ENCODE data around the gene PACSIN3.

Gene PACSIN3

DNA sequence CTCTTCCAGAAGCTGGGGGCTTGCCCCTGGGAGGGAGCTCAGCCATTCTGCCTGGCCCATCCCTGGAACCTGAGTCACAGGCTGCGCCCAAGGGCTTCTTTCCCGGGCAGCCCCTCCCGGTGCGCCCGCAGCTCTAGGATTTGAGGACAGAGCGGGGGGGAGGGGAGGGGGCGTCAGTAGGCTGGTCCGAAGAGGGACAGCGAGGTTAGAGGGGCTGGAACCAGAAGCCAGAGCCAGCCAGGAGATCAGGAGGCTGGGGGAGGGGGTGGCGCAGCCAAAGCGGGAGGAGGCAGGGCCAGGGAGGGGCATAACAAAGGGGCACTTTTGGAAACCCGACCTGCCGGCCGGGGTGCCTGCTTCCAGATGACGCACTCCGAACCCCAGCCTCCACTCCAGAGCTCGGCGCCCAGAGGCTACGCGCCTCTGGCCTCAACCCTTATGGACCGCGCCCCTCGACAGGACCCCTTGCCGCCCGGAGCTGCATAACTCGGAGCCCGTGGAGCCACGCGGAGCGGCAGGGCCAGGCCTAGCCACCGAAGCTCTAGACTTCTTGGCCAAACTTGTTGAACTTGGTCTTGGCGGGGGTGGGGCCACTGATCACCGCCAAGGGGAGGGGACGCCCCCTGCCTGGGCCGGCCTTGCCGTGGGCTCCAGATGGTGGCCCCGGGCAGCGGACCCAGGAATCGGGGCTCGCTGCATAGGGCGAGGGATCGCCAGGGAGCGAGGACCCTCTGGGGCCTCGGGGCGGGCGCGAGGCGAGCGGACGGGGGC, 744 bp downstream of the PACSIN3 start:
- H3K36me3 Mint-ChIP-seq (ENCODE audit: low read depth), result no peaks in the 10 kb centered on the region
- intact Hi-C loops (cut with micrococcal nuclease), result no loop called here
- no peaks in the 10 kb centered on the region for H3K9me3 Mint-ChIP-seq
- peak overlapping the region; percentile 53 for H3K4me3 Mint-ChIP-seq
- H3K27me3 Mint-ChIP-seq, result peaks cover 66% of the 10 kb centered on the region
- H3K4me1 Mint-ChIP-seq (ENCODE audit: low read depth), result peaks cover 28% of the 10 kb centered on the region
- H3K27ac Mint-ChIP-seq, result no peak overlapping the region

DNA sequence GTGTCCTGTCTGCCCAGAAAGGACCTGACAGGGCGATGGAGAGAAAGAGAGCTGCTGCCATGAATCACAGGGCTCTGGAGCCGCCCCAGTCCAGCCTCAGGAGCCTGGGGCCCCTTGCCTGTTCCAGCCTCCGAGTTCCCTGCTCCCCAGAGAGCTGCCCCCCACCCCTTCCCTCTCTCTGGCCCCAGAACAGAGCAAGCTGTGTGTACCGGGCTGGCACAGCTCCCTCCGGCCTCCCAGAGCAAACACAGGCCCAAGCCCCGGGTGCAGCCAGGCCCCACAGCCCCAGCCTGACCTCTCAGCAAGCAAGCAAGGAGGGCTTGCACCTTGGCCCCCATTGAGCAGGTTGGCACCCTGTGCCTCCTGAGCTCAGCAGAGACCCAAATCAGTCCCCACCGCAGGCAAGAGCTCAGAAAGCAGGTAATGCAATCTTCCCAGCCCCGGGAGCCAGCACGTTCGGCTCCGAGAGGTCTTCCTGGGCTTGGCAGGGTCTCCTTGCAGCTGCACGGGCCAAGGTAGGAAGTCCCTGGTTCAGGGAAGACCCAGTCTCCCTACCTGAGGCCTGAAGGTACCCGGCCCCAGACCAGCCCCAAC, 1.4 kb downstream of the PACSIN3 start:
- Mint-ChIP-seq H3K27ac (no peak overlapping the region), H3K4me3 (no peak overlapping the region), H3K27me3 (peaks cover 59% of the 10 kb centered on the region), H3K9me3 (no peaks in the 10 kb centered on the region), H3K36me3 (ENCODE audit: low read depth) (no peaks in the 10 kb centered on the region), H3K4me1 (ENCODE audit: low read depth) (peaks cover 28% of the 10 kb centered on the region)
- intact Hi-C loops (cut with micrococcal nuclease), result no loop called here

DNA sequence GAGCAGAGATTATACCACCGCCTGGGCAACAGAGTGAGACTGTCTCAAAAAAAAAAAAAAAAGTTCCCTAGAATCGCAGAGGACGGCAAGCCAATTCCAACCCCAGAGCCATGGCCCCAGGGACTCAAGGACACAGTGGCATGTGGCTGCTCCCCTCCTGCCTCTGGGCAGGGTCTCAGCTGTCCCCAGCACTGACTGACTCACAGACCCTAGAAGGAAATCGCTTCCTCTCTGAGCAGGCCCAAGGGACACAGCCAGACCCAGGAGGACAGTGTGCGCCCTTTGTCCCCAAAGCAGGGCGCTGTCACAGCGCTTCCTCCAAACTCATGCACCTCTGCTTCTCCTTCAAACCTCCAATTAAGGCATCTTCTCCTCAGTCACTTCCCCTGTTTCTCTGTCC, 2.3 kb downstream of the PACSIN3 start:
- Mint-ChIP-seq H3K27me3 (peaks cover 51% of the 10 kb centered on the region), H3K36me3 (ENCODE audit: low read depth) (no peaks in the 10 kb centered on the region), H3K9me3 (no peaks in the 10 kb centered on the region), H3K4me1 (ENCODE audit: low read depth) (peaks cover 28% of the 10 kb centered on the region), H3K27ac (no peak overlapping the region), H3K4me3 (no peak overlapping the region)
- intact Hi-C loops (cut with micrococcal nuclease), result no loop called here

DNA sequence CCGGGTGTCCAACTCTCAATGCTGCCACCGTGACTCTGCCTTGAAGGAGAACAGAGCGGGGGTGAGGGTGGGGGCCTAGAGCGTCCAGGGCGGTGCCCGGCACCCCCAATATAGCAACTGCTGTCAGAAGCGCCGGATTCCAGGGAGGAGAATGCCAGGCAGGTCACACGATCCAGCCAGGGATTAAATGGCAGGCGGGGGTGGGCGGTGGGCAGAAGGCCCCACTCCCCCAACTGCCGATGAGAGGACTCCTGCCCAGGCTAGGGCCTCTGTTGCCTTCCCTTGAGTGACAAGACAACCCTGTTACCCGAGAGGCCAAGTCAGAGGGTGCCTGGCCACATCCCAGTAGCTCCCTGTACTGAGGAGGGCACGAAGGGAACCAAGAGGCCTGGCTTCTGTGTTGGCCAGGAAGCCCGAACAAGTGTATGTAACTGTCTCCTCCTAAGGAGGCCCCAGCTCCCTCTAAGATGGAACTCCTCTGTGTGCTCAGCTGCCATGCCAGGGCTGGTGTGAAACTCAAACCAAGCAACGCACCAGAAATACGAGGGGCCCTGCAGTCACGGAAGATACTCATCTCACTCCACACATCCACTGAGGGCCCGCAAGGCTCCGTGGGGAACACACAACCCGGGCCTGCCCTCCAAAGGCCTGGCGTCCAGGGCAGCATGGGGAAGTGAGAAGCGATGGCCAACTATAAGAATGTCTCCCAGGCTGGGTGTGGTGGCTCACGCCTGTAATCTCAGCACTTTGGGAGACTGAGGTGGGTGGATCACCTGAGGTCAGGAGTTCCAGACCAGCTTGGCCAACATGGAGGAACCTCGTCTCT, 3.0 kb downstream of the PACSIN3 start:
- peaks cover 30% of the 10 kb centered on the region for H3K4me1 Mint-ChIP-seq (ENCODE audit: low read depth)
- peaks cover 44% of the 10 kb centered on the region for H3K27me3 Mint-ChIP-seq
- no peaks in the 10 kb centered on the region for H3K36me3 Mint-ChIP-seq (ENCODE audit: low read depth)
- no peaks in the 10 kb centered on the region for H3K9me3 Mint-ChIP-seq
- H3K27ac Mint-ChIP-seq, result no peak overlapping the region
- H3K4me3 Mint-ChIP-seq, result no peak overlapping the region
- intact Hi-C loops (cut with micrococcal nuclease), result no loop called here

DNA sequence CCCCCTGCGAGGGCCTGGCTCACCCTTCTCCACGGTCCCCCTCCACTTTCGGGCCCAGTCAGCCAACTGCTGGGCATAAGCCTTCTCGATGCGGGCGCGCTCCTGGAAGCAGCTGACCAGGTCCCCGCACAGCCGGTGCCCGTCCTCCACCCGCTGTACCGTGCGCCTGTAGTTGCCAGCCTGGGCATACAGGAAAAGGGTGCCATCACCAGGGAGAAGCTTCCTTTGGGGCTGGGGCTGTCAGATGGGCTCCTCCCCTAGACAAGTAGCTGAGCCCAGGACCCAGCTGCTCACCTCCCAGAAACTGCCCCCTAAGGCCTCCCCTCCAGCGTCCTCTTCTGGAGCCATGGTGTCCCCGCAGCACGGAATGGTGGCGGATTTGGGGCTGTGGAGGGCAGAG, 3.9 kb downstream of the PACSIN3 start:
- Mint-ChIP-seq H3K4me1 (ENCODE audit: low read depth) (peaks cover 34% of the 10 kb centered on the region), H3K36me3 (ENCODE audit: low read depth) (no peaks in the 10 kb centered on the region), H3K27ac (no peak overlapping the region), H3K9me3 (no peaks in the 10 kb centered on the region), H3K4me3 (no peak overlapping the region), H3K27me3 (peaks cover 35% of the 10 kb centered on the region)
- intact Hi-C loops (cut with micrococcal nuclease), result no loop called here

DNA sequence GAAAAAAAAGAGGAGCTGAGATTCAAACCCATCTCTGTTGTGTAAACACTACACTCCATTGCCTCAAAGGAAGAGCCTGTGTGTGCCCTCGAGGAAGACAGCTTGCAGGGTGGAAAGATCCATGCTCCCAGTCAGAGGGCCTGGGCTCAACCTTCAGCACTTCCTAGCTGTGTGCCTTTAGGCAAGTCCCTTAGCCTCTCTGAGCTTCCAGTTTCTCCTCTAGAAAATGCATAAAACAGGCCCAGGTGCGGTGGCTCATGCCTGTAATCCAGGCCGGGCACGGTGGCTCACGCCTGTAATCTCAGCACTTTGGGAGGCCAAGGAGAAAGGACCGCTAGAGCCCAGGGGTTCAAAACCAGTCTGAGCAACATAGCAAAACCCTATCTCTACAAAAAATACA, 5.0 kb downstream of the PACSIN3 start:
- H3K4me1 Mint-ChIP-seq (ENCODE audit: low read depth), result peaks cover 28% of the 10 kb centered on the region
- peaks cover 6% of the 10 kb centered on the region for H3K36me3 Mint-ChIP-seq (ENCODE audit: low read depth)
- H3K27ac Mint-ChIP-seq, result no peak overlapping the region
- H3K27me3 Mint-ChIP-seq, result peaks cover 25% of the 10 kb centered on the region
- H3K9me3 Mint-ChIP-seq, result no peaks in the 10 kb centered on the region
- no peak overlapping the region for H3K4me3 Mint-ChIP-seq
- intact Hi-C loops (cut with micrococcal nuclease), result no loop called here

DNA sequence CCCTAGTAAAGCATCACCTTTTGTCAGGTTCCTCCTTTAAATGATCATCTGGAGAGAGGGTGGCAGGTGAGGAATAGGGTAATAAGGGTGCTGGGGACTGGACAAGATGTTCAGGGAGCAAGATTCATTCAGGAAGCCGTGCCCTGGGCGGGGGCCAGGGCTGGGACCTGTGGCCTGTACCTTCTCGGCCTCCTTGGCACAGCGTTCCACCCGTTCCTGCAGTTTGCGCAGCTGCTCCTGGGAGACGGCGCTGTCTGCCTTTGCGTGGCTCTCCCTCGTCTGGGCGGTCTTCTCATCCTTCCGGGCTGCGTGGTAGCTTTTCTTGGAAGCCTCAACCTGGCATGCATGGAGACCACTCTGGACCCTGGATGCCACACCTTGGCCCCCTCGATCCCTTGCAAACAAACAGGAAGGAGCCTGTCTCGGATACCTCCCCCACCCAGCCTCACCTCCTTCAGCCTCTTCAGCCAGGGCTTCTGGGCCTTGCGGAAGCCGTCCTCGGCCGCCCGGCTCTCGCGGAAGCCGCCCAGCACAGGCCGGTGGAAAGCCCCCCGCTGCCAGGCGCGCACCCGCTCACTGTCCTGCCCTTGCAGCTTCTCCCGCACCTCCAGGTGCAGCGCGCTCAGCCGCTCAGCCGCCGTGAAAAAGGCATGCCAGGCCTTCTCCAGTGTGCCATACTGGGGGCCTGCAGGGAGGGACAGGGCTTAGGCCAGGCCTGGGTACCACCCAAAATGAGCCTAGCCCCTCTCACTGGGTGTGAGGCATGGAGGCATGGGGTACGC, 6.0 kb downstream of the PACSIN3 start:
- Mint-ChIP-seq H3K4me3 (no peak overlapping the region), H3K9me3 (no peaks in the 10 kb centered on the region), H3K36me3 (ENCODE audit: low read depth) (peaks cover 17% of the 10 kb centered on the region), H3K4me1 (ENCODE audit: low read depth) (peaks cover 38% of the 10 kb centered on the region), H3K27ac (no peak overlapping the region), H3K27me3 (peaks cover 19% of the 10 kb centered on the region)
- intact Hi-C loops (cut with micrococcal nuclease), result no loop called here

DNA sequence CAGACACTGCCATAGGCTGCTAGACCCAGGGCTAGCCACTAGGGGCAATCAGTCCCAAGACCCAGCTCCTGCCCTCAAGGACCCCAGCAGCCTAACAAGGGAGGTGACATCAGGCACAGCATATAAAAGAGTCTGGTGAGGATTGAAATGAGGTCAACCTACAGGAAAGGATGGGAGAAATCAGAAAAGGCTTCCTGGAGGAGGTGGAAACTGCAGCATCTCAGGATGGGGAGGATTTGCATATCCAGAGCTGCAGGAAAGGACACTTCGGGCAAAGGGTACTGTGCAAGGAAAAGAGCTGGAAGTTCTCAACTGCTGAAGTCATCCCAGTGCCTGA, 6.6 kb downstream of the PACSIN3 start:
- Mint-ChIP-seq H3K27ac (no peak overlapping the region), H3K4me3 (no peak overlapping the region), H3K9me3 (no peaks in the 10 kb centered on the region), H3K4me1 (ENCODE audit: low read depth) (peaks cover 42% of the 10 kb centered on the region), H3K27me3 (peaks cover 13% of the 10 kb centered on the region), H3K36me3 (ENCODE audit: low read depth) (peaks cover 23% of the 10 kb centered on the region)
- intact Hi-C loops (cut with micrococcal nuclease), result no loop called here

DNA sequence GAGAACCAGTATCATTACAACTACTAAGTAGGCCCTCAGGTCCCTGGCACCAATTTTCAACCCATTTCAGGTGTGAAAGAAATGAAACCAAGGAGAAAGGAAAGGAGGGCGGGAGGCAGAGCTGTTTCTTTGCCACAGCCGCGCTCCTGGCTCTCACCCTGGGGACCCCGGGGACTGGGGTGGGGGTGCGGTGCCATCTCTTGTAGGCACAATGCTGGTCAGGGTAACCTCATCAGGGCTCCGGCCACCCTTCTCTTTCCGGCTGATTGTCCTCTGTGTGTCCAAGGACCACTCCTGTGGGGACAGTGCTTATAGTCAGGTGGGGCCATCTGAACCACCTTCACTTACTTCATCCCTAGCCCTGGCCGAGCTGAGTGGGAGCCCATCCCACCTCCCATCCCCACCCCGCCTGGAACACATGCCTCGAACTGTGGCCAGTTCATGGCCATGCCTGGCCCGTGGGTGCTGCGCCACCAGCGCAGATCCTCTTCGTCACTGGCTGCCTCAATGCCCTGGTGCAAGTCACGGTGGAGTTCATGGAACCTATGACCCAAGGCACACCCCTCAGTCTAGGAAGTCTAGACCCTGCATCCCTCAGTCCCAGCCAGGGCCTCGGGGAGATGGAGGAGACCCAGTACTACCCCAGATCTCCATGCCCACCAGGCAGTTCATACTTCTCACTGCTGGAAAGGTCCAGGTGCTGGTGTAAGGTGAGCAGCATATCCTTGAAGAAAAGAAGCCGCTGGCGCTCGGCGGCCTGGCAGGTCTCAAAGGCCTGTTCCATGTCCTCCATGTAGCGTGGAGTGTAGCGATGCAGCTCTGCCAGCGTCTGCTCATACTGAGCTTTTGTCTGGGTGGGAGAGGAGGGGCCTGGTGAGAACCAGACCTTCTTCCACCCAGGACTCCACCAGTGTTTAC, 7.2 kb downstream of the PACSIN3 start:
- Mint-ChIP-seq H3K27ac (peak overlapping the region; percentile 91), H3K4me3 (no peak overlapping the region), H3K36me3 (ENCODE audit: low read depth) (peaks cover 29% of the 10 kb centered on the region), H3K27me3 (peaks cover 7% of the 10 kb centered on the region), H3K9me3 (no peaks in the 10 kb centered on the region), H3K4me1 (ENCODE audit: low read depth) (peaks cover 39% of the 10 kb centered on the region)
- intact Hi-C loops (cut with micrococcal nuclease), result no loop called here

DNA sequence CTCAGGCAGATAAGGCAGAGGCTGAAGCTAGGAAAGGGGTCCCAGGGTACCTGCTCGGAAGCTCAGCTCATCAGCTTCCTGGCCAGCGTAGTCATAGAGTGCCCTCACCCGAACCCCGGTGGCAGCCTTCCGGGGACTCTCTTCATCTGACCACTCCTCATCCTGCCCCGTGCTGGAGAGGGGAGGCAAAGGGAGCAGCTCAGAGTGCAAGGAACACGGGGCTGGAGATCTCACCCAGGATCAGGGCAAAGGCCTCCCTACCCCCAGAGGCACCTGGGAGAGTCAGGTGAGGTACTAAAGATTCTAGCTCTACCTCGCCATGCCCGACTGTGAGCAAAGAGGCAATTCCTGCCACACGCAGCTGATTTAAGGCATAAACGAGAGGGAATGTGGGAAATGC, 7.9 kb downstream of the PACSIN3 start:
- peak overlapping the region; percentile 91 for H3K27ac Mint-ChIP-seq
- peaks cover 36% of the 10 kb centered on the region for H3K36me3 Mint-ChIP-seq (ENCODE audit: low read depth)
- no peaks in the 10 kb centered on the region for H3K9me3 Mint-ChIP-seq
- H3K27me3 Mint-ChIP-seq, result no peaks in the 10 kb centered on the region
- intact Hi-C loops (cut with micrococcal nuclease), result no loop called here
- no peak overlapping the region for H3K4me3 Mint-ChIP-seq
- H3K4me1 Mint-ChIP-seq (ENCODE audit: low read depth), result peaks cover 40% of the 10 kb centered on the region

DNA sequence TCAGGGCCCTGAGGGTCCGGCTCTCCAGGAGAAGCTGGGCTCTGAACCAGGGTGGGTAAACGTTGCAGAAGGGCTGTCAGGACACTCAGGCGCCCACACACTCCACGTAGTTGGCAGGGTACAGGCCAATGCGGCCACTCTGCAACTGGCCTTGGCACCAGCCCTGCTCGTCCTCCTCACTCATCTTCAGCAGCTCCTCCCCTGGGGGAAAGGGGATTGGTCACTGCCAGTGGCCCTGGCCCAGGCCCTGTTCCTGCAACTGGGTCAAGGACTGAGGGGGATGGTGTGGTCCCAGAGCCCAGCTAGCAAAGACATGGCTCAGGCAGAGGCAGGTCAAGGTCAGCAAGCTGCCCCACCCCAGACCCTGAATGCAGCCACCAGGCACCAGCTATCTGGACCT, 8.4 kb downstream of the PACSIN3 start:
- H3K4me1 Mint-ChIP-seq (ENCODE audit: low read depth), result peaks cover 43% of the 10 kb centered on the region
- peak overlapping the region; percentile 98 for H3K4me3 Mint-ChIP-seq
- H3K27me3 Mint-ChIP-seq, result no peaks in the 10 kb centered on the region
- intact Hi-C loops (cut with micrococcal nuclease), result loop anchor here (1.0 kb wide), 2 partner anchors 36 to 91 kb away; partner anchors contain the start of gene DDB2
- peaks cover 41% of the 10 kb centered on the region for H3K36me3 Mint-ChIP-seq (ENCODE audit: low read depth)
- H3K27ac Mint-ChIP-seq, result peak overlapping the region; percentile 91
- no peaks in the 10 kb centered on the region for H3K9me3 Mint-ChIP-seq

DNA sequence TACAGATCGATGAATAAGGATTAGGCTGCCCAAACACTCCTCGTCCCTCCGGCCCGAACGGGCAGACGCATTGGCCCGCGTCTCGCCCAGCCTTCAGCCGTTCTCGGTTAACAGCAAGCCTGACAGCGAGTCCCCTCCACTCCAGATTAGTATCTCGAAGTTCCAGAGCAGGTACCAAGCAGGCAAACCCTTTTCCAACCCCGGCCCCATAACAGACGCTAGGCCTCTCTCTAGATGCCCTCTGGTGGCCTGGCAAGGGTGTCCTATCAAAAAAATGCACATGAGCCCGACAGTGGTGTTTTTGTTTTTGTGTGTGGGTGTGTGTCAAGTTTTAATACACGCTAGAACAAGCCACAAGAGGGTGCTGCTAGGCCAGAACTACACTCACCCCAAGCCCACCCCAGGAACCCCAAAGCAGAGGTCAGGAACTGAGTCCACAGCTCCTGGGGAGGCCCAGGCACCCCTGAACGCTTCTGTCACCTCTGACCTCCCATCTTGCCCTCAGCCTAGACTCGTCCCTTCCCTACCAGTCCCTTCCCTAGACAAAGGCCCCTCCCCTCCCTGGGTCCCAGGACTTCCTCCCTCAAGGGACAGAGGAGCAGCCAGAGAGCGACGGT, 8.9 kb downstream of the PACSIN3 start:
- H3K9me3 Mint-ChIP-seq, result no peaks in the 10 kb centered on the region
- no peaks in the 10 kb centered on the region for H3K27me3 Mint-ChIP-seq
- peak overlapping the region; percentile 98 for H3K4me3 Mint-ChIP-seq
- peaks cover 46% of the 10 kb centered on the region for H3K4me1 Mint-ChIP-seq (ENCODE audit: low read depth)
- intact Hi-C loops (cut with micrococcal nuclease), result loop anchor here (1.0 kb wide), 2 partner anchors 37 to 92 kb away; partner anchors contain the start of gene DDB2
- peaks cover 46% of the 10 kb centered on the region for H3K36me3 Mint-ChIP-seq (ENCODE audit: low read depth)
- H3K27ac Mint-ChIP-seq, result peak overlapping the region; percentile 91
